Gastrocnemius medialis (tissue), 4 donors: ENCODE results near the gene LCA5.

ENCODE experiments used
- POLR2A ChIP-seq, 2 donors: fragments of 450-650 bp; IDR thresholded peaks; one replicate each; pipeline ENCODE4 v1.6.1; 2017; ENCODE audit warnings: antibody characterized with exemption in 2 of 2, mild to moderate bottlenecking in 2 of 2, moderate library complexity in 2 of 2
- TF ChIP-seq, protein P1 (sequence below), 5 experiments: fragments of 450-650 bp in 3 of 5; fragments of 200-600 bp in 2 of 5; sonication (generic) in 2 of 5; IDR thresholded peaks in 4 of 5; conservative IDR thresholded peaks in 1 of 5; 1 replicate in 4 of 5; 2 replicates in 1 of 5; pipeline ENCODE4 v1.5.1; 2016 to 2019; ENCODE audit warnings: antibody characterized with exemption in 5 of 5, mild to moderate bottlenecking in 3 of 5, moderate library complexity in 3 of 5

GRCh38 chr6:79467716-79468115 is 69.5 kb downstream of the LCA5 start:
- TF ChIP-seq, protein P1, sequence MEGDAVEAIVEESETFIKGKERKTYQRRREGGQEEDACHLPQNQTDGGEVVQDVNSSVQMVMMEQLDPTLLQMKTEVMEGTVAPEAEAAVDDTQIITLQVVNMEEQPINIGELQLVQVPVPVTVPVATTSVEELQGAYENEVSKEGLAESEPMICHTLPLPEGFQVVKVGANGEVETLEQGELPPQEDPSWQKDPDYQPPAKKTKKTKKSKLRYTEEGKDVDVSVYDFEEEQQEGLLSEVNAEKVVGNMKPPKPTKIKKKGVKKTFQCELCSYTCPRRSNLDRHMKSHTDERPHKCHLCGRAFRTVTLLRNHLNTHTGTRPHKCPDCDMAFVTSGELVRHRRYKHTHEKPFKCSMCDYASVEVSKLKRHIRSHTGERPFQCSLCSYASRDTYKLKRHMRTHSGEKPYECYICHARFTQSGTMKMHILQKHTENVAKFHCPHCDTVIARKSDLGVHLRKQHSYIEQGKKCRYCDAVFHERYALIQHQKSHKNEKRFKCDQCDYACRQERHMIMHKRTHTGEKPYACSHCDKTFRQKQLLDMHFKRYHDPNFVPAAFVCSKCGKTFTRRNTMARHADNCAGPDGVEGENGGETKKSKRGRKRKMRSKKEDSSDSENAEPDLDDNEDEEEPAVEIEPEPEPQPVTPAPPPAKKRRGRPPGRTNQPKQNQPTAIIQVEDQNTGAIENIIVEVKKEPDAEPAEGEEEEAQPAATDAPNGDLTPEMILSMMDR (IDR thresholded peaks at IDR 0.05 in 4 of 5, conservative IDR thresholded peaks at IDR 0.05 in 1 of 5) = no peak
- TF ChIP-seq POLR2A (IDR thresholded peaks at IDR 0.05) = no peak
